Testis (tissue), 2 donors: ENCODE data around the gene SEPHS1.

ENCODE experiments used
- CTCF ChIP-seq, 3 experiments: fragments of 450-650 bp in 2 of 3; fragments of 200-600 bp in 1 of 3; sonication (generic) in 1 of 3; IDR thresholded peaks; one replicate each; pipeline ENCODE4 v1.5.1; 2016 to 2019; ENCODE audit warnings: antibody characterized with exemption in 3 of 3, mild to moderate bottlenecking in 2 of 3, moderate library complexity in 1 of 3
- POLR2A ChIP-seq: fragments of 450-650 bp; IDR thresholded peaks from one replicate; pipeline ENCODE4 v1.6.1; 2017; ENCODE audit warnings: antibody characterized with exemption, mild to moderate bottlenecking, moderate library complexity

- no peak for TF ChIP-seq CTCF (IDR thresholded peaks at IDR 0.05)
- TF ChIP-seq POLR2A, result no peak
Measured at GRCh38 chr10:13338390-13339110, 9.5 kb downstream of the SEPHS1 start.
